CD4-positive, alpha-beta memory T cell (primary cell): Measurements from ENCODE around the gene SRP14. TPM values are rescaled to one million over a fixed set of nuclear protein-coding genes. Genes with fewer than 3 reads are reported as not detected.
"Not testable (repeated sequence)": the region's sequence is repeated elsewhere in the genome, so short reads cannot be mapped to it uniquely, and the experiment has no call there.

Experiments
- CTCF ChIA-PET: fragments of 350-600 bp; sonication (Branson Sonifier 250); formaldehyde crosslinking; loops from one replicate; lab custom pipeline; 2021; ENCODE audit warnings: inconsistent platforms; ENCODE audit not compliant: partially characterized antibody; lab: Charles Lee
- POLR2A ChIA-PET: fragments of 350-600 bp; sonication (Branson Sonifier 250); formaldehyde crosslinking; loops from one replicate; lab custom pipeline; 2021; ENCODE audit not compliant: partially characterized antibody; lab: Charles Lee
- DNase-seq, 5 donors: peaks; one replicate each; pipeline versions ENCODE4 v3.0.0 to v3.0.0-alpha.2; 2020 to 2022; ENCODE audit warnings: mixed read lengths in 1 of 5
- H3K27ac ChIP-seq: one replicate; pipeline ENCODE4 v1.7.0; 2013; ENCODE audit warnings: low read depth, low read length
- H3K27me3 ChIP-seq: 2 replicates; pipeline ENCODE4 v1.7.0; 2013; ENCODE audit warnings: mild to moderate bottlenecking, low read length, moderate library complexity; ENCODE audit not compliant: insufficient read depth
- H3K36me3 ChIP-seq: 2 replicates; pipeline ENCODE4 v1.7.0; 2013; ENCODE audit warnings: mild to moderate bottlenecking, low read length, moderate library complexity; ENCODE audit not compliant: insufficient read depth
- H3K4me1 ChIP-seq: 2 replicates; pipeline ENCODE4 v1.7.0; 2013; ENCODE audit warnings: mild to moderate bottlenecking, low read length, moderate library complexity; ENCODE audit not compliant: insufficient read depth
- H3K4me3 ChIP-seq, 2 donors: one replicate each; pipeline ENCODE4 v1.7.0; 2013; ENCODE audit warnings: low read length in 2 of 2, mild to moderate bottlenecking in 1 of 2
- H3K9me3 ChIP-seq, 2 donors: one replicate each; pipeline ENCODE4 v1.7.0; 2013; ENCODE audit warnings: low read length in 2 of 2, control low read depth in 1 of 2; ENCODE audit not compliant: control insufficient read depth in 1 of 2
- H3K27ac Mint-ChIP-seq, 7 donors: one replicate each; pipeline ENCODE4 v1.8.0; 2020 to 2021; ENCODE audit warnings: mixed read lengths in 7 of 7, mild to moderate bottlenecking in 6 of 7, inconsistent platforms in 3 of 7, moderate library complexity in 3 of 7
- H3K27me3 Mint-ChIP-seq, 2 donors: one replicate each; pipeline ENCODE4 v1.8.0; 2020 to 2021; ENCODE audit warnings: mixed read lengths in 2 of 2
- H3K36me3 Mint-ChIP-seq, 2 donors: one replicate each; pipeline ENCODE4 v1.8.0; 2020 to 2021; ENCODE audit warnings: mixed read lengths in 2 of 2, inconsistent platforms in 1 of 2, mild to moderate bottlenecking in 1 of 2
- H3K4me1 Mint-ChIP-seq, 4 donors: one replicate each; pipeline ENCODE4 v1.8.0; 2020 to 2021; ENCODE audit warnings: mixed read lengths in 4 of 4, mild to moderate bottlenecking in 1 of 4
- H3K4me3 Mint-ChIP-seq, 8 donors: one replicate each; pipeline ENCODE4 v1.8.0; 2020 to 2021; ENCODE audit warnings: mixed read lengths in 8 of 8, mild to moderate bottlenecking in 7 of 8, moderate library complexity in 6 of 8, inconsistent platforms in 3 of 8
- H3K9me3 Mint-ChIP-seq, 8 donors: one replicate each; pipeline ENCODE4 v1.8.0; 2020 to 2021; ENCODE audit warnings: mixed read lengths in 8 of 8, mild to moderate bottlenecking in 5 of 8, inconsistent platforms in 3 of 8, moderate library complexity in 1 of 8
- intact Hi-C: fragments of 100-400 bp; cut with micrococcal nuclease; formaldehyde crosslinking; loops from one replicate; pipeline ENCODE4 v1.15.1; 2023
- polyA plus RNA-seq, 2 donors: library from polyadenylated mRNA; unstranded; fragments of 300-500 nt; fragmentation: Illumina TruSeq; gene quantifications; one replicate each; pipeline ENCODE4 v1.2.3, GENCODE V29; 2021
- total RNA-seq, 2 experiments: library from RNA; stranded (reverse); gene quantifications; one replicate each; pipeline ENCODE4 v1.2.3, GENCODE V29; 2021

The SRP14 gene
- total and polyA plus RNA-seq, 4 experiments from 2014 or later: 118 to 1,035 (median 447) TPM

DNA sequence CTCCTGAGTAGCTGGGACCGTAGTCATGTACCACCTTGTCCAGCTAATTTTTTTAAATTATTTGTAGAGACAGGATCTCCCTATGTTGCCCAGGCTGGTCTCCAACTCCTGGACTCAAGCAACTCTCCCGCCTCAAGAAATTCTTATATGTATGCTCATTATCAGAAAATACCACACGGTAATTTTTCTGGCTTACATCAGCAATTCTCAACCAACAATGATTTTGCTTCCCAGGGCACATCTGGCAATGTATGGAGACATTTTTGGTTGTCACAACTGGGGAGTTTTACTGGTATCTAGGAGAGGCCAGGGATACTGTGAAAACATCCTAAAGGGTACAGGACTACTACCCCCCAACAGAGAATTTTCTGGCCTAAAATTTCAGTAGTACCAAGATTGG, 10.8 kb downstream of the SRP14 start:
- H3K9me3 Mint-ChIP-seq: no peaks in the 10 kb centered on the region
- peak overlapping the region in 2 of 7 donors; percentile 41 to 53 for H3K27ac Mint-ChIP-seq

GRCh38 chr15:40016224-40016865, 22.6 kb downstream of the SRP14 start:
- Mint-ChIP-seq H3K27ac (peak overlapping the region in 1 of 7 donors; percentile 4), H3K9me3 (peaks cover 2 to 22% (median 16%) of the 10 kb centered on the region in 8 donors), H3K27me3 (no peaks in the 10 kb centered on the region), H3K36me3 (peaks cover 65 to 67% of the 10 kb centered on the region in 2 donors), H3K4me3 (no peak overlapping the region), H3K4me1 (no peaks in the 10 kb centered on the region)
- ChIA-PET CTCF (no interaction called here), POLR2A (no interaction called here)
- Histone ChIP-seq H3K27me3 (no peaks in the 10 kb centered on the region), H3K36me3 (peaks cover 19% of the 10 kb centered on the region), H3K4me1 (no peaks in the 10 kb centered on the region), H3K4me3 (no peak overlapping the region), H3K9me3 (no peaks in the 10 kb centered on the region), H3K27ac (no peak overlapping the region)
- intact Hi-C loops: no loop called here
- DNase-seq: no peak

More for the DNA sequence above, 10.8 kb downstream of the SRP14 start:
- Histone ChIP-seq H3K36me3 (peaks cover 19% of the 10 kb centered on the region), H3K9me3 (no peaks in the 10 kb centered on the region), H3K27ac (no peak overlapping the region), H3K4me1 (no peaks in the 10 kb centered on the region), H3K27me3 (no peaks in the 10 kb centered on the region), H3K4me3 (no peak overlapping the region)
- POLR2A ChIA-PET: no interaction called here
- peaks cover 20 to 61% of the 10 kb centered on the region in 2 donors for H3K36me3 Mint-ChIP-seq
- no peak overlapping the region for H3K4me3 Mint-ChIP-seq
- H3K27me3 Mint-ChIP-seq: no peaks in the 10 kb centered on the region
- intact Hi-C loops: no loop called here
- no peaks in the 10 kb centered on the region for H3K4me1 Mint-ChIP-seq
- DNase-seq: no peak
- CTCF ChIA-PET: interaction anchor here (1.3 kb wide), 1 partner anchor 77 kb away, joined by 4 read pairs; no protein-coding TSS in a partner anchor

- Histone ChIP-seq H3K36me3 (peaks cover 9% of the 10 kb centered on the region), H3K27ac (no peak overlapping the region), H3K4me3 (no peak overlapping the region), H3K9me3 (no peaks in the 10 kb centered on the region), H3K27me3 (no peaks in the 10 kb centered on the region), H3K4me1 (no peaks in the 10 kb centered on the region)
- ChIA-PET CTCF (interaction anchor here (0.6 kb wide), 1 partner anchor 16 kb away, joined by 3 read pairs; no protein-coding TSS in a partner anchor), POLR2A (no interaction called here)
- peaks cover 63 to 68% of the 10 kb centered on the region in 2 donors for H3K36me3 Mint-ChIP-seq
- no peaks in the 10 kb centered on the region for H3K4me1 Mint-ChIP-seq
- no peaks in the 10 kb centered on the region for H3K27me3 Mint-ChIP-seq
- H3K27ac Mint-ChIP-seq: no peak overlapping the region
- H3K4me3 Mint-ChIP-seq: no peak overlapping the region
- H3K9me3 Mint-ChIP-seq: peaks cover 2 to 22% (median 16%) of the 10 kb centered on the region in 8 donors
- intact Hi-C loops: no loop called here
- no peak for DNase-seq
These were observed 24.6 kb downstream of the SRP14 start for GRCh38 chr15:40014390-40014789.

DNA sequence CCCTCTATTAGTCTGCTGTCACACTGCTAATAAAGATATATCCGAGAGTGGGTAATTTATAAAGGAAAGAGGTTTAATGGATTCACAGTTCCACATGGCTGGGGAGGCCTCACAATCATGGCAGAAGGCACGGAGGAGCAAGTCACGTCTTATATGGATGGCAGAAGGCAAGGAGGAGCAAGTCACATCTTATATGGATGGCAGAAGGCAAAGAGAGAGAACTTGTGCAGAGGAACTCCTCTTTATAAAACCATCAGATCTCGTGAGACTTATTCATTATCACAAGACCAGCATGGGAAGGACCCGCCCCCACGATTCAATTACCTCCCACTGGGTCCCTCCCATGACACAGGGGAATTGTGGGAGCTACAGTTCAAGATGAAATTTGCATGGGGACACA, 25.6 kb downstream of the SRP14 start:
- peaks cover 63 to 70% of the 10 kb centered on the region in 2 donors for H3K36me3 Mint-ChIP-seq
- H3K4me3 Mint-ChIP-seq, H3K4me3 ChIP-seq, DNase-seq, POLR2A ChIA-PET, H3K9me3 ChIP-seq, H3K27me3 ChIP-seq, H3K36me3 ChIP-seq, intact Hi-C loops, H3K27ac Mint-ChIP-seq, H3K27me3 Mint-ChIP-seq, CTCF ChIA-PET, H3K27ac ChIP-seq, H3K4me1 ChIP-seq, H3K4me1 Mint-ChIP-seq: not testable (repeated sequence)
- peaks cover 2 to 22% (median 16%) of the 10 kb centered on the region in 8 donors for H3K9me3 Mint-ChIP-seq

- CTCF ChIA-PET: interaction anchor here (1.7 kb wide), 1 partner anchor 24 kb away, joined by 3 read pairs; no protein-coding TSS in a partner anchor
- Mint-ChIP-seq H3K27ac (no peak overlapping the region), H3K4me3 (no peak overlapping the region), H3K9me3 (peaks cover 2 to 22% (median 16%) of the 10 kb centered on the region in 8 donors), H3K4me1 (no peaks in the 10 kb centered on the region), H3K36me3 (peaks cover 70 to 75% of the 10 kb centered on the region in 2 donors), H3K27me3 (no peaks in the 10 kb centered on the region)
- no peak overlapping the region for H3K27ac ChIP-seq
- no peaks in the 10 kb centered on the region for H3K4me1 ChIP-seq
- no peaks in the 10 kb centered on the region for H3K9me3 ChIP-seq
- H3K36me3 ChIP-seq: peaks cover 8% of the 10 kb centered on the region
- intact Hi-C loops: no loop called here
- no peaks in the 10 kb centered on the region for H3K27me3 ChIP-seq
- POLR2A ChIA-PET: no interaction called here
- no peak for DNase-seq
- H3K4me3 ChIP-seq: no peak overlapping the region
These were observed 27.7 kb downstream of the SRP14 start for GRCh38 chr15:40011303-40011702.

- no peak for DNase-seq
- ChIA-PET POLR2A (no interaction called here), CTCF (interaction anchor here (1.7 kb wide), 1 partner anchor 23 kb away, joined by 3 read pairs; no protein-coding TSS in a partner anchor)
- Mint-ChIP-seq H3K27ac (no peak overlapping the region), H3K4me1 (no peaks in the 10 kb centered on the region), H3K36me3 (peaks cover 70 to 73% of the 10 kb centered on the region in 2 donors), H3K27me3 (no peaks in the 10 kb centered on the region), H3K9me3 (peaks cover 2 to 22% (median 15%) of the 10 kb centered on the region in 8 donors), H3K4me3 (no peak overlapping the region)
- no peaks in the 10 kb centered on the region for H3K27me3 ChIP-seq
- peaks cover 8% of the 10 kb centered on the region for H3K36me3 ChIP-seq
- no peaks in the 10 kb centered on the region for H3K4me1 ChIP-seq
- no peak overlapping the region for H3K4me3 ChIP-seq
- H3K9me3 ChIP-seq: no peaks in the 10 kb centered on the region
- H3K27ac ChIP-seq: no peak overlapping the region
- intact Hi-C loops: no loop called here
These were observed 28.3 kb downstream of the SRP14 start for GRCh38 chr15:40010686-40011085.

DNA sequence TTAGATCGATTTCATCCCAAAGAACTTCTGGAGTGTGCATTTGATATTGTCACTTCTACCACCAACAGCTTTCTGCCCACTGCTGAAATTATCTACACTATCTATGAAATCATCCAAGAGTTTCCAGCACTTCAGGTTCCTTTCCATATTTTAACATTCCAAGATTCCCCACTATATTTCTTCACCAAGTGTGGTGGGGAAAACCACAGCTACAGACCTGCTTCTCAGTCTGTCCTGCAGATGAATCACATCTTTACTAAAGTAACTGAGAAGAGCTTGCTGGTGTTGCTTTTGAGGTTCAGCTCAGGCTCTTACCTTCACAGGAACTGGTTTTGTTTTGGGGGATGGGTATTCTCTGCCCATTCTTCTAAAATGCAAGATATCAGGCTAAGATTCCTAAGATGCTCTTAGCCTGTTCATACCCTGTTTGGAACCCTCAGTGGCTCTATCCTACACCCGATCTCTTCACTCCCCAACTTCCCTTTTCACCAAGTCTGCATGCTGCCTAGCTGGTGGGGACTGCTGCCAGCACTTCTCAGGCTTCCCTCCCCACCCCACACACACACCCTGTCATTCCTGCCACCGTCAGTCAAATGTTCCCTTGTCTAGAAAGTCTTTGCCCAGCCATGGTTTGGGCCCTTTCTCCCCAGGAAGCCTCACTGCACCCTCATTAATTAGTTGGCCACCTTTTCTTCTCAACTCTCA, 30.8 kb downstream of the SRP14 start:
- Histone ChIP-seq H3K36me3 (peaks cover 13% of the 10 kb centered on the region), H3K4me1 (no peaks in the 10 kb centered on the region), H3K9me3 (no peaks in the 10 kb centered on the region), H3K4me3 (no peak overlapping the region), H3K27me3 (no peaks in the 10 kb centered on the region), H3K27ac (no peak overlapping the region)
- Mint-ChIP-seq H3K27me3 (no peaks in the 10 kb centered on the region), H3K4me1 (no peaks in the 10 kb centered on the region), H3K9me3 (peaks cover 0 to 3% (median under 1%) of the 10 kb centered on the region in 8 donors), H3K27ac (peak overlapping the region in 1 of 7 donors; percentile 15), H3K4me3 (no peak overlapping the region), H3K36me3 (peaks cover 60 to 64% of the 10 kb centered on the region in 2 donors)
- DNase-seq: no peak
- POLR2A ChIA-PET: no interaction called here
- intact Hi-C loops: no loop called here
- CTCF ChIA-PET: interaction anchor here (0.6 kb wide), 1 partner anchor 313 kb away, joined by 3 read pairs; no protein-coding TSS in a partner anchor
